PFSK-1 (cell line): Measurements from ENCODE around the gene FMNL2.

Experiments used
- FOXP2 ChIP-seq: optimal IDR thresholded peaks from 2 replicates; pipeline ENCODE3; 2011; ENCODE audit warnings: borderline replicate concordance, control low read depth, inconsistent platforms; ENCODE audit not compliant: insufficient read depth; ENCODE audit errors: extremely low read length, extremely low read depth
- POLR2AphosphoS5 ChIP-seq: IDR thresholded peaks from 2 replicates; pipeline ENCODE4 v1.6.1; 2012; ENCODE audit warnings: low read depth, mild to moderate bottlenecking, control low read depth, low read length, moderate library complexity
- REST ChIP-seq, 2 experiments: IDR thresholded peaks; 2 replicates each; pipeline versions ENCODE4 v1.6.1 to v1.8.0; 2011 to 2012; ENCODE audit warnings: low read depth in 2 of 2, low read length in 2 of 2, control low read depth in 1 of 2, inconsistent platforms in 1 of 2, mild to moderate bottlenecking in 1 of 2, moderate library complexity in 1 of 2; ENCODE audit not compliant: insufficient read depth in 1 of 2
- SIN3A ChIP-seq: IDR thresholded peaks from 2 replicates; pipeline ENCODE4 v1.6.1; 2012; ENCODE audit warnings: mild to moderate bottlenecking, low read length, moderate library complexity, borderline replicate concordance; ENCODE audit not compliant: insufficient read depth
- TAF1 ChIP-seq: IDR thresholded peaks from 2 replicates; pipeline ENCODE4 v1.6.1; 2012; ENCODE audit warnings: low read length, control low read depth, borderline replicate concordance; ENCODE audit not compliant: insufficient read depth

Gene FMNL2

GRCh38 chr2:152418688-152419087 is 83.7 kb downstream of the FMNL2 start:
- no peak for TF ChIP-seq REST (IDR thresholded peaks at IDR 0.05; ENCODE audit: insufficient read depth in 1 of 2, low read depth in 2 of 2, low read length in 2 of 2)
- TF ChIP-seq POLR2AphosphoS5, result no peak
- TF ChIP-seq SIN3A, result no peak
- TF ChIP-seq TAF1, result no peak
- TF ChIP-seq FOXP2, result no peak

- TF ChIP-seq FOXP2, result no peak
- TF ChIP-seq SIN3A, result no peak
These were observed 85.0 kb downstream of the FMNL2 start for GRCh38 chr2:152419944-152420343.

GRCh38 chr2:152420363-152420762 is 85.4 kb downstream of the FMNL2 start:
- TF ChIP-seq POLR2AphosphoS5, result no peak
- no peak for TF ChIP-seq SIN3A
- TF ChIP-seq TAF1, result no peak
- TF ChIP-seq FOXP2, result no peak
- TF ChIP-seq REST (IDR thresholded peaks at IDR 0.05; ENCODE audit: insufficient read depth in 1 of 2, low read depth in 2 of 2, low read length in 2 of 2), result peak; percentile 18 to 74; a peak in 1 of 4 replicates

GRCh38 chr2:152420936-152421335 is 86.0 kb downstream of the FMNL2 start:
- TF ChIP-seq SIN3A (no peak), FOXP2 (no peak), POLR2AphosphoS5 (no peak), TAF1 (no peak), REST (IDR thresholded peaks at IDR 0.05; ENCODE audit: insufficient read depth in 1 of 2, low read depth in 2 of 2, low read length in 2 of 2) (no peak)

GRCh38 chr2:152421521-152422370 is 86.8 kb downstream of the FMNL2 start:
- TF ChIP-seq SIN3A (no peak), REST (IDR thresholded peaks at IDR 0.05; ENCODE audit: insufficient read depth in 1 of 2, low read depth in 2 of 2, low read length in 2 of 2) (peak in 1 of 2 experiments; percentile 67; a peak in 1 of 4 replicates)
